Hepatocyte (in vitro differentiated cells): Measurements from ENCODE around the gene TENM4.

Experiments
- EZH2 ChIP-seq: fragments of 200-600 bp; sonication (generic); IDR thresholded peaks from 2 replicates; pipeline ENCODE4 v1.6.1; 2016; ENCODE audit warnings: antibody characterized with exemption, mild to moderate bottlenecking, borderline replicate concordance
- EZH2phosphoT487 ChIP-seq: fragments of 200-600 bp; sonication (generic); IDR thresholded peaks from one replicate; pipeline ENCODE4 v1.6.1; 2018; ENCODE audit warnings: antibody characterized with exemption, mild to moderate bottlenecking, low read depth, moderate library complexity; ENCODE audit not compliant: unreplicated experiment, severe bottlenecking
- TF ChIP-seq, protein P1 (sequence below): fragments of 200-600 bp; sonication (generic); IDR thresholded peaks from 2 replicates; pipeline ENCODE4 v1.5.1; 2016; ENCODE audit warnings: antibody characterized with exemption, mild to moderate bottlenecking; ENCODE audit not compliant: poor library complexity

DNA sequence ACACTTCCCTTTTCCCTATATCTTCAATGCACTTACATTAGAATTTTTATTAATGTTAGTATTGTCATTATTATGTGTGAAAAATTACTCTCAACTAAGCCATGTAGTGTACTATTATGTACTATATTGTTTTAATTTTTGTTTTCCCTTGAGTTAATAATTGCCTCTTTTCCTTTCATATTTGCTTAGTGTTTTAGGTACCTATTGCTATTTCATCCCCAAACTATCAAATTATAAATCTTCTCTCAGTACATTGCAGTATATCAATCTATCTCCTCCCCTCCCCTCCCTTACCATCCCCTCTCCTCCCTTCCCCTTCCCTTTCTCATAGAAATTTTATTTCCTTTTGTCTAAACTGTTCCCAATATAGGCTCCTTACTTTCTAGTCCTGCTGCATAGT is 12.8 kb upstream of the TENM4 start:
- TF ChIP-seq, protein P1, sequence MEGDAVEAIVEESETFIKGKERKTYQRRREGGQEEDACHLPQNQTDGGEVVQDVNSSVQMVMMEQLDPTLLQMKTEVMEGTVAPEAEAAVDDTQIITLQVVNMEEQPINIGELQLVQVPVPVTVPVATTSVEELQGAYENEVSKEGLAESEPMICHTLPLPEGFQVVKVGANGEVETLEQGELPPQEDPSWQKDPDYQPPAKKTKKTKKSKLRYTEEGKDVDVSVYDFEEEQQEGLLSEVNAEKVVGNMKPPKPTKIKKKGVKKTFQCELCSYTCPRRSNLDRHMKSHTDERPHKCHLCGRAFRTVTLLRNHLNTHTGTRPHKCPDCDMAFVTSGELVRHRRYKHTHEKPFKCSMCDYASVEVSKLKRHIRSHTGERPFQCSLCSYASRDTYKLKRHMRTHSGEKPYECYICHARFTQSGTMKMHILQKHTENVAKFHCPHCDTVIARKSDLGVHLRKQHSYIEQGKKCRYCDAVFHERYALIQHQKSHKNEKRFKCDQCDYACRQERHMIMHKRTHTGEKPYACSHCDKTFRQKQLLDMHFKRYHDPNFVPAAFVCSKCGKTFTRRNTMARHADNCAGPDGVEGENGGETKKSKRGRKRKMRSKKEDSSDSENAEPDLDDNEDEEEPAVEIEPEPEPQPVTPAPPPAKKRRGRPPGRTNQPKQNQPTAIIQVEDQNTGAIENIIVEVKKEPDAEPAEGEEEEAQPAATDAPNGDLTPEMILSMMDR: no peak
- TF ChIP-seq EZH2 (no peak), EZH2phosphoT487 (no peak)
